ENCODE measurements around the gene FGFR4. TPM values are rescaled to one million over a fixed set of nuclear protein-coding genes. Genes with fewer than 3 reads are reported as not detected.

FGFR4 gene
- total RNA-seq, 1 donor from 2014 or later = 258 TPM

DNA sequence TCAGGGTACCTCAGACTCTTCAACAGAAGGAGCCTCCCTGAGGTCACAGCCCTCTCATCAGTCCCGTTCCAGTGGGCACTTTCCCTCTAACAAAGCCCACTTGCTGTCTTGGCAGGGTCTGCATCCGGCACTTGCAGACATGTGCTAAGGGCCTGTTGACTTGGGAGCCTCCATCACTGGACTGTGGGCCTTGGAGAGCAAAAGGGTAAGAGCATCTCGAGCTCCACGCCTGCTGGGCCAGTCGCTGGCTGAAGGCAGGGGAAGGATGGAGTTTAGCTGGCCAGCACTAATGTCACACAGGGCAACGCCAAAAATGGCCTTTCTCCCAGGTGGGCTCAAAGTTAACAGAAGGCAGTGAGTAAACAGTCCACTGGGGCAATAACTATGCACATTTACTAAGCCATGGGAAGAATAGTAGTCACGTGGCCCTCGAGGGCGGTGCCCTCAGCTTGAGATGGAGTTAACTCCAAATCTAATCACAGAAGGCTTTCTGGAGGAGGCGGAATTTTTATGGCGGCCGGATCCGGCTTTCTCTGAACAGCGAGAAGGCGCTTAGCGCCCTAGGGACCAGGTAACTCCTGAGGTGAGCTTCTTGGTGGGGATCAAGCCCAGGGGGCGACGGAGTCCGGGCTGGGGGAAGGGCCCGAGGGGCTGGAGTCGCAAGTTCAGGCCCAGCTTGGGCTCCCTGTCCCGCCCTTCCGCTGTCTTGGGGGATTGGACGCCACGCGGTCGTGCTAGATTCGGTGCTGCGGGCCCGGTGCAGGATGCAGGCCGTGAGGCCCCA is 44.8 kb downstream of the FGFR4 start:
- Mint-ChIP-seq H3K4me1 (ENCODE audit: low read depth) (peaks cover 17% of the 10 kb centered on the region), H3K27ac (peak overlapping the region; percentile 95), H3K36me3 (ENCODE audit: insufficient read depth) (peaks cover 11% of the 10 kb centered on the region), H3K9me3 (ENCODE audit: low read depth) (no peaks in the 10 kb centered on the region), H3K27me3 (peaks cover 12% of the 10 kb centered on the region), H3K4me3 (ENCODE audit: low read depth) (peak overlapping the region; percentile 69)
- TF ChIP-seq CTCF (IDR thresholded peaks at IDR 0.05; ENCODE audit: unreplicated experiment) = no peak
- DNase-seq (ENCODE audit: low spot score, unreplicated experiment) = no peak

DNA sequence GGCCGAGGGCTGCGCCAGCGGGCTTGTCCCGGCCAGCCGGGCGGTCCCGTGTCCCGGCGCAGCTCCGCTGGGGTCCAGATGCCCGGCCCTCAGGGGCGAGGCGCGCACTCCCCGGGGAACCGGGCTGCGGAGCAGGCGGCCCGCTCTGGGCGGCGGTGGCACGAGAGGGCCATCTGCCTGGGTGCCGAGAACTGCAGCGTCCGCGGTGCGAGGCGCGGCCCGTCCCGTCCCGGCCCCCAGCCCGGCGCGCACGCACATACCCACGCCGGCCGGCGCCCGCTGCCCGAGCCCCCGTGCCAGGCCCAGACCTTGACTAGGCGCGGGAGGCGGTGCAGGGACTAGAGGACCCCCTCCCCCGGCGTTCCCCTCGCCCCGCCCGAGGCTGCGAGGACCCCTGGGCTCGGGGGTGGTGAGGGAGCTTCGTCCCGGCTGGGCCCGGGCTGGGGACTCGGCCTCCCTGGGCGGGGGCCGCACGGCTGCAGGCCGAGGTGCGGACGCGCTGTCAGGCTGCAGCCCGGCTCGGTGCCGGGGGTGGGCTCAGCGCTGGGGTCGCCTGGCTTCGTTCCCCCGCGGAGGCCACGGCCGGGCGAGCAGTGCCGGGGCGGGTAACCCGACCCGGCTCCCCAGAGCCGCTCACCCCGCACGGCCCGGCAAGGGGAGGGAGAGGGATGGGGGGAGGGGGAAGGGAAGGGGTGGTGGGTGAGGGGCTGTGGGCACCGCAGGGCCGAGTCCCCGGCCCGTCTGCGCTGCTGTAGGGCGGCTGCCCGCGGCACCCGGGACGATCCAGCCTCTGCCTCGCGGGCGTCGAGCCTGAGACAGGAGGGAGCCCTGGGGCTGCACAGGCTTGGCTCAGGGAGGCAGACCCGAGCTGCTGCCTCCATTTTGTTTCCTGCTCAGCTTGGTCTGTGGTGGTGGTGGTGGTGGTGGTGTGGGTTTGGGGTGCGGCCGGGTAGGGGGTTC is 45.7 kb downstream of the FGFR4 start:
- peaks cover 12% of the 10 kb centered on the region for H3K27me3 Mint-ChIP-seq
- peak; percentile 36 for DNase-seq (ENCODE audit: low spot score, unreplicated experiment)
- H3K36me3 Mint-ChIP-seq (ENCODE audit: insufficient read depth) = peaks cover 16% of the 10 kb centered on the region
- H3K27ac Mint-ChIP-seq = peak overlapping the region; percentile 88
- no peak for TF ChIP-seq CTCF (IDR thresholded peaks at IDR 0.05; ENCODE audit: unreplicated experiment)
- H3K4me3 Mint-ChIP-seq (ENCODE audit: low read depth) = peak overlapping the region; percentile 67
- H3K9me3 Mint-ChIP-seq (ENCODE audit: low read depth) = no peaks in the 10 kb centered on the region
- H3K4me1 Mint-ChIP-seq (ENCODE audit: low read depth) = peaks cover 25% of the 10 kb centered on the region

DNA sequence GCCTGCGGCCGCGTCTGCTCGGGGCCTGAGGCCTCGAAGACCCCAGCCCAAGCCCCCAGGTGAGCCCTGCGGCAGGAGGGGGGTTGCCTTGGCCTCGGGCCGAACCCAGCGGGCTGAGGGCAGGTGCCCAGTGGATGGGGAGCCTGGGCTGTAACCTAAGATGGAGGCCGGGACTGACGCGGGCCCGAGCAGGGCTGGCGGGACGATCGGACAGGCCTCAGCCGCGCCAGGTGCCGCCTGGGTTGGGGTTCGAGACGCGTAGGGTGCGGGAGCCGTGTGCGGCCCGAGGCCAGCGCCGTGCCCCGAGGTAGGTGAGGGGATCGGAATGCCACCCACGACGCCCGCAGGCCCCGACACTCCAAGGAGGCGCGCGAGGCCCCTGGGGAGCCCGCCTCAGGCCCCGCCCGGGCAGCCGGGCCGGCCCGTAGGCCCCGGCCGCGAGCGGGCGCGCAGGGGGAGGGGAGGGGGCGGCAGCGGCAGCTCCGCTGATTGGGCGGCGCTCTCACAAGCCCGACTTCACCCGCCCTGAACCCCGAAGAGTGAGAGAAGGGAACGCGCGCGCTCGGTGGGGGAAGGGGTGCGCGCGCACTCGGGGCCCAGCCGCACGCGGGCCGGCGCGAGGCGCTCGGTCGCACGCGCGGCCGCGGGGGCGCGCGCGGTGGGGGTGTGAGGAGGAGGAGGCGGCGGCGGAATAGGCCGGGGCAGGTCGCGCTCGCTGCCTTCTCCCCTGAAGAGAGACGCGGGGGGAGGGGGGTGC is 46.6 kb downstream of the FGFR4 start, which contains the start of gene NSD1:
Gene NSD1 (plus strand): TSS at position 678 of the 757 bp plus-strand sequence. CDS start 1,331 bp downstream, outside the sequence.
- Mint-ChIP-seq H3K27ac (peak within 1 kb of the TSS; percentile 98), H3K36me3 (ENCODE audit: insufficient read depth) (peaks cover 18% of the 10 kb centered on the region), H3K4me3 (ENCODE audit: low read depth) (peak within 1 kb of the TSS; percentile 86), H3K9me3 (ENCODE audit: low read depth) (no peaks in the 10 kb centered on the region), H3K27me3 (peaks cover 12% of the 10 kb centered on the region), H3K4me1 (ENCODE audit: low read depth) (peaks cover 25% of the 10 kb centered on the region)
- no peak for TF ChIP-seq CTCF (IDR thresholded peaks at IDR 0.05; ENCODE audit: unreplicated experiment)
- peak; percentile 84 for DNase-seq (ENCODE audit: low spot score, unreplicated experiment)

DNA sequence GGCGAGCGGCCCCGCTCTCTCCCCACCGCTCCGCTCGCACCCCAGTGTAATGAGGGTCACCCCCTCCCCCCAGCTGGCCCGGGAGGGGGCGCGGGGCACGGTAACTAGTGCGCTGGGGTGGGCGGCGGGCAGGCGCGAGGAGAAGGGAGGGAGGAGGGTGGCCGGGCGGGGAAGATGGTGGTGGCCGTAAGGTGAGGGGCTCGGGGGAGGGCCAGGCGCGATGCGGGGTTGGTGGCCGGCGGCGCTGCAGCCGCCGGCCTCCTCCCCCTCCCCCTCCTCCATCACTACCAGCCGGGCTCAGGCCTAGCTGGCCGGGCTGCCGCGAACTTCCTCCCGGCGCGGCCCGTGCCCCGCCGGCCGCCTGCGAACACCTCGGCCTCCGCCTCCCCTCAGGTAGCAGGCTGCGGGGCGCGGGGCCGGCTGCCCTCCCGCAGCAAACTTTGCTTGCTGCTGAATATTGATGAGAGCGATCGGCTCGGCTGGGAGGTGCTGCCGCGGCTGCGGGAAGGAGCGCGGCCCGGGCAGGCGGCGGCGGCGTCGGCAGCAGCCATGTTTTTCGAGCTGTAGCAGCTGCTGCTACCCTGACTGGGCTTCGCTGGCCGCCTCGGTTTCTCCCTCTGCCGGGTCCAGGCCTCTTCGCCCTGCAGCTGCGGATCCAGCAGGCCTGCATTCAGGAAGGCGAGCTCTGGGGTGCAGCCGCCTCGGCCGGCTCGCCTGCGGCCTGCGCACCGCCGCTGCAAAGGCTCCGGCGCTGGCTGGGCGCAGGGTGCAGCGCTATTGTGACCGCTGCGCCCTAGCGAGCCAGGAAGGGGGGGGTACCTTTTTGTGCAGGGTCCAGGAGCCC is 47.4 kb downstream of the FGFR4 start:
- H3K4me3 Mint-ChIP-seq (ENCODE audit: low read depth) = peak overlapping the region; percentile 86

More for the DNA sequence above, 47.4 kb downstream of the FGFR4 start:
- TF ChIP-seq CTCF (IDR thresholded peaks at IDR 0.05; ENCODE audit: unreplicated experiment) = no peak
- peaks cover 9% of the 10 kb centered on the region for H3K27me3 Mint-ChIP-seq
- peaks cover 18% of the 10 kb centered on the region for H3K36me3 Mint-ChIP-seq (ENCODE audit: insufficient read depth)
- H3K9me3 Mint-ChIP-seq (ENCODE audit: low read depth) = no peaks in the 10 kb centered on the region
- peak overlapping the region; percentile 98 for H3K27ac Mint-ChIP-seq
- H3K4me1 Mint-ChIP-seq (ENCODE audit: low read depth) = peaks cover 25% of the 10 kb centered on the region
- DNase-seq (ENCODE audit: low spot score, unreplicated experiment) = peak; percentile 26
